HEK293 (cell line): ENCODE results near the gene DHX16.
A peak's percentile ranks its signal among the peaks of the same experiment; 100 is the strongest.

Experiments used
- BCL11A ChIP-seq: fragments of 450-650 bp; formaldehyde crosslinking; IDR thresholded peaks from 2 replicates; pipeline ENCODE4 v1.5.1; 2016; ENCODE audit warnings: low read depth, missing biosample characterization, missing genetic modification characterization
- MEIS1 ChIP-seq: sonication (generic); formaldehyde crosslinking; IDR thresholded peaks from 2 replicates; pipeline ENCODE4 v1.8.1; 2022; ENCODE audit warnings: missing genetic modification reagents, mild to moderate bottlenecking, borderline replicate concordance
- SCRT1 ChIP-seq: fragments of 450-650 bp; formaldehyde crosslinking; IDR thresholded peaks from 2 replicates; pipeline ENCODE4 v1.5.1; 2016; ENCODE audit warnings: missing biosample characterization, missing genetic modification characterization, borderline replicate concordance
- WT1 ChIP-seq: fragments of 450-650 bp; formaldehyde crosslinking; IDR thresholded peaks from 2 replicates; pipeline ENCODE4 v1.5.1; 2016; ENCODE audit warnings: missing biosample characterization, missing genetic modification characterization
- ZFP3 ChIP-seq: fragments of 450-650 bp; formaldehyde crosslinking; IDR thresholded peaks from 2 replicates; pipeline ENCODE4 v1.5.1; 2016; ENCODE audit warnings: low read depth, missing biosample characterization, missing genetic modification characterization
- ZNF138 ChIP-seq: fragments of 450-650 bp; formaldehyde crosslinking; IDR thresholded peaks from 2 replicates; pipeline ENCODE4 v1.5.1; 2016; ENCODE audit warnings: missing biosample characterization, missing genetic modification characterization, borderline replicate concordance
- ZNF140 ChIP-seq: fragments of 450-650 bp; formaldehyde crosslinking; IDR thresholded peaks from 2 replicates; pipeline ENCODE4 v1.5.1; 2016; ENCODE audit warnings: missing biosample characterization, missing genetic modification characterization
- ZNF2 ChIP-seq: fragments of 450-650 bp; formaldehyde crosslinking; IDR thresholded peaks from 2 replicates; pipeline ENCODE4 v1.5.1; 2016; ENCODE audit warnings: missing biosample characterization, missing genetic modification characterization
- ZNF248 ChIP-seq: fragments of 450-650 bp; formaldehyde crosslinking; IDR thresholded peaks from 2 replicates; pipeline ENCODE4 v1.5.1; 2017; ENCODE audit warnings: missing biosample characterization, missing genetic modification characterization
- ZNF302 ChIP-seq: fragments of 450-650 bp; formaldehyde crosslinking; IDR thresholded peaks from 2 replicates; pipeline ENCODE4 v1.5.1; 2016; ENCODE audit warnings: missing biosample characterization, missing genetic modification characterization, low read depth
- ZNF37A ChIP-seq: fragments of 450-650 bp; IDR thresholded peaks from 2 replicates; pipeline ENCODE4 v1.5.1; 2018; ENCODE audit warnings: missing biosample characterization, missing genetic modification characterization
- ZNF48 ChIP-seq: fragments of 450-650 bp; formaldehyde crosslinking; IDR thresholded peaks from 2 replicates; pipeline ENCODE4 v1.5.1; 2016; ENCODE audit warnings: missing biosample characterization, missing genetic modification characterization
- ZNF549 ChIP-seq: fragments of 450-650 bp; IDR thresholded peaks from 2 replicates; pipeline ENCODE4 v1.5.1; 2018; ENCODE audit warnings: missing biosample characterization, missing genetic modification characterization, mild to moderate bottlenecking, inconsistent platforms, moderate library complexity
- ZNF560 ChIP-seq: fragments of 450-650 bp; formaldehyde crosslinking; IDR thresholded peaks from 2 replicates; pipeline ENCODE4 v1.5.1; 2017; ENCODE audit warnings: missing biosample characterization, missing genetic modification characterization, borderline replicate concordance
- ZNF585B ChIP-seq: fragments of 450-650 bp; formaldehyde crosslinking; IDR thresholded peaks from 2 replicates; pipeline ENCODE4 v1.5.1; 2016; ENCODE audit warnings: missing biosample characterization, missing genetic modification characterization
- ZNF610 ChIP-seq: fragments of 450-650 bp; formaldehyde crosslinking; IDR thresholded peaks from 2 replicates; pipeline ENCODE4 v1.5.1; 2016; ENCODE audit warnings: missing biosample characterization, missing genetic modification characterization, borderline replicate concordance
- ZNF626 ChIP-seq: fragments of 450-650 bp; sonication (Bioruptor Pico); formaldehyde crosslinking; IDR thresholded peaks from 2 replicates; pipeline ENCODE4 v1.5.1; 2018; ENCODE audit warnings: missing biosample characterization, missing genetic modification characterization, inconsistent platforms
- ZNF629 ChIP-seq: fragments of 450-650 bp; formaldehyde crosslinking; IDR thresholded peaks from 2 replicates; pipeline ENCODE4 v1.5.1; 2017; ENCODE audit warnings: missing biosample characterization, missing genetic modification characterization
- ZNF837 ChIP-seq: fragments of 450-650 bp; formaldehyde crosslinking; IDR thresholded peaks from 2 replicates; pipeline ENCODE4 v1.5.1; 2016; ENCODE audit warnings: missing biosample characterization, missing genetic modification characterization
- TF ChIP-seq, protein P1 (sequence below): fragments of 450-650 bp; formaldehyde crosslinking; IDR thresholded peaks from 2 replicates; pipeline ENCODE4 v1.5.1; 2016; ENCODE audit warnings: missing biosample characterization, missing genetic modification characterization
- TF ChIP-seq, protein P2 (sequence below): fragments of 450-650 bp; formaldehyde crosslinking; IDR thresholded peaks from 2 replicates; pipeline ENCODE4 v1.5.1; 2016; ENCODE audit warnings: missing biosample characterization, missing genetic modification characterization
- TF ChIP-seq, protein P3 (sequence below): fragments of 450-650 bp; formaldehyde crosslinking; IDR thresholded peaks from 2 replicates; pipeline ENCODE4; 2016; ENCODE audit warnings: missing biosample characterization, missing genetic modification characterization
- TF ChIP-seq, protein P4 (sequence below): fragments of 450-650 bp; formaldehyde crosslinking; IDR thresholded peaks from 2 replicates; pipeline ENCODE4 v1.5.1; 2016; ENCODE audit warnings: missing biosample characterization, missing genetic modification characterization
- TF ChIP-seq, protein P5 (sequence below): fragments of 450-650 bp; IDR thresholded peaks from 2 replicates; pipeline ENCODE4 v1.5.1; 2018; ENCODE audit warnings: missing biosample characterization, missing genetic modification characterization
- TF ChIP-seq, protein P6 (sequence below): fragments of 450-650 bp; formaldehyde crosslinking; IDR thresholded peaks from 2 replicates; pipeline ENCODE4 v1.5.1; 2016; ENCODE audit warnings: missing biosample characterization, missing genetic modification characterization

DHX16 gene

DNA sequence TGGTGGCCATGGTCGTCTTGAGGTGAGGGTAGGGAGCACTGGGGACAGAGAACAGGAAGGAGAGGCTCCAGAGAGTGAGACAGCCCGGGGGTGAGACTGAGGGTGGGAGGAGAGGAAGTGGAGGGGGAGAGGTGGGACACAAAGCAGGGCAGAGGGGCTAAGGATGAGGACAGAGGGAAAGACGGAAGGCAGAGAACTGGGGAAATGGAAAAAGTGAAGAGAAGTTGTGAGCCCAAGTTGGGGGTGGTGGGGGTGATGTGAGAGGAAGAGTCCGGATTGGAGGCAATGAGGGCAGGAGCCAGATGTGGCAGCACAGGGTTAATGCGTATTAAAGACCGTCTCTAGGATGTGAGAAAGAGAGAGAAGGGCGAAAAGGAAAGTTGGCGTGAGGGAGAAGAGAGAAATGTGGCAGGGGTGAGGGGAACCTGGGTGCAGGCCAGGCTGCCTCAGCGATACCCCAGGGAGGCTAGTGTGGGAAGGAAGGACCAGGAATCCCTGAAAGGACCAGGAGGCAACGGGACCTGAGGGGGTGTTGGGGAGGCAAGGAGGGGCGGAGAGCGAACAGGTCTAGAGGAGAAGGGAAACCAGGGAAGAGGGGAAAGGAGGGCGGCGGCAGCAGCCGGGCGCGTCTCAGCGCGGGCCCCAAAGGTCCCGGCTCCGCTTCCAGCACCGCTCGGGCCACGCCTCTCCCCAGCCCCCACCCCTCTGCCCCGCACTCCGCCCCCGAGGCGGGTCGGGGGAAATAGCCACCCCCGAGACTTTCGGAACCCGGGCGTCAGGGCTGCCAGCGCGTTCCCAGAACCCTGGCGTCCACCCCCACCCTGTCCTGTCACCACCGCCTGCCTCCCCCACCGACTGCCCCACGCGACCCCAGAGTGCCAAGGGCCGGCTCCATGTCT, 13.5 kb upstream of the DHX16 start, which contains the start of gene PPP1R18 (continued):
- TF ChIP-seq, protein P1, sequence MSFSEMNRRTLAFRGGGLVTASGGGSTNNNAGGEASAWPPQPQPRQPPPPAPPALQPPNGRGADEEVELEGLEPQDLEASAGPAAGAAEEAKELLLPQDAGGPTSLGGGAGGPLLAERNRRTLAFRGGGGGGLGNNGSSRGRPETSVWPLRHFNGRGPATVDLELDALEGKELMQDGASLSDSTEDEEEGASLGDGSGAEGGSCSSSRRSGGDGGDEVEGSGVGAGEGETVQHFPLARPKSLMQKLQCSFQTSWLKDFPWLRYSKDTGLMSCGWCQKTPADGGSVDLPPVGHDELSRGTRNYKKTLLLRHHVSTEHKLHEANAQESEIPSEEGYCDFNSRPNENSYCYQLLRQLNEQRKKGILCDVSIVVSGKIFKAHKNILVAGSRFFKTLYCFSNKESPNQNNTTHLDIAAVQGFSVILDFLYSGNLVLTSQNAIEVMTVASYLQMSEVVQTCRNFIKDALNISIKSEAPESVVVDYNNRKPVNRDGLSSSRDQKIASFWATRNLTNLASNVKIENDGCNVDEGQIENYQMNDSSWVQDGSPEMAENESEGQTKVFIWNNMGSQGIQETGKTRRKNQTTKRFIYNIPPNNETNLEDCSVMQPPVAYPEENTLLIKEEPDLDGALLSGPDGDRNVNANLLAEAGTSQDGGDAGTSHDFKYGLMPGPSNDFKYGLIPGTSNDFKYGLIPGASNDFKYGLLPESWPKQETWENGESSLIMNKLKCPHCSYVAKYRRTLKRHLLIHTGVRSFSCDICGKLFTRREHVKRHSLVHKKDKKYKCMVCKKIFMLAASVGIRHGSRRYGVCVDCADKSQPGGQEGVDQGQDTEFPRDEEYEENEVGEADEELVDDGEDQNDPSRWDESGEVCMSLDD (tag by site-specific recombination), result 0 out of 2 replicates have a peak, but pooled peaks have one; percentile 13
- TF ChIP-seq, protein P2, sequence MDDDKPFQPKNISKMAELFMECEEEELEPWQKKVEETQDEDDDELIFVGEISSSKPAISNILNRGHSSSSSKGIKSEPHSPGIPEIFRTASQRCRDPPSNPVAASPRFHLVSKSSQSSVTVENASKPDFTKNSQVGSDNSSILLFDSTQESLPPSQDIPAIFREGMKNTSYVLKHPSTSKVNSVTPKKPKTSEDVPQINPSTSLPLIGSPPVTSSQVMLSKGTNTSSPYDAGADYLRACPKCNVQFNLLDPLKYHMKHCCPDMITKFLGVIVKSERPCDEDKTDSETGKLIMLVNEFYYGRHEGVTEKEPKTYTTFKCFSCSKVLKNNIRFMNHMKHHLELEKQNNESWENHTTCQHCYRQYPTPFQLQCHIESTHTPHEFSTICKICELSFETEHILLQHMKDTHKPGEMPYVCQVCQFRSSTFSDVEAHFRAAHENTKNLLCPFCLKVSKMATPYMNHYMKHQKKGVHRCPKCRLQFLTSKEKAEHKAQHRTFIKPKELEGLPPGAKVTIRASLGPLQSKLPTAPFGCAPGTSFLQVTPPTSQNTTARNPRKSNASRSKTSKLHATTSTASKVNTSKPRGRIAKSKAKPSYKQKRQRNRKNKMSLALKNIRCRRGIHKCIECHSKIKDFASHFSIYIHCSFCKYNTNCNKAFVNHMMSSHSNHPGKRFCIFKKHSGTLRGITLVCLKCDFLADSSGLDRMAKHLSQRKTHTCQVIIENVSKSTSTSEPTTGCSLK (tag by site-specific recombination), result no peak
- TF ChIP-seq ZNF2 (tag by site-specific recombination), result peak; percentile 26; the same call in 1 of the 2 replicates
- TF ChIP-seq, protein P3, sequence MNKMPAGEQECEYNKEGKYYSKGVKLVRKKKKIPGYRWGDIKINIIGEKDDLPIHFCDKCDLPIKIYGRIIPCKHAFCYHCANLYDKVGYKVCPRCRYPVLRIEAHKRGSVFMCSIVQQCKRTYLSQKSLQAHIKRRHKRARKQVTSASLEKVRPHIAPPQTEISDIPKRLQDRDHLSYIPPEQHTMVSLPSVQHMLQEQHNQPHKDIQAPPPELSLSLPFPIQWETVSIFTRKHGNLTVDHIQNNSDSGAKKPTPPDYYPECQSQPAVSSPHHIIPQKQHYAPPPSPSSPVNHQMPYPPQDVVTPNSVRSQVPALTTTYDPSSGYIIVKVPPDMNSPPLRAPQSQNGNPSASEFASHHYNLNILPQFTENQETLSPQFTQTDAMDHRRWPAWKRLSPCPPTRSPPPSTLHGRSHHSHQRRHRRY (tag by site-specific recombination), result peak; percentile 53; the same call in 1 of the 2 replicates
- TF ChIP-seq ZNF248, result no peak
- TF ChIP-seq ZNF37A, result no peak
- TF ChIP-seq ZNF626 (tag by site-specific recombination), result no peak
- no peak for TF ChIP-seq ZNF610
- no peak for TF ChIP-seq ZNF48 (tag by site-specific recombination)
- no peak for TF ChIP-seq ZNF140
- no peak for TF ChIP-seq ZNF560 (tag by site-specific recombination)
- no peak for TF ChIP-seq ZNF585B
- no peak for TF ChIP-seq SCRT1 (tag by site-specific recombination)
- no peak for TF ChIP-seq MEIS1 (CRISPR knock-in tag)
- no peak for TF ChIP-seq ZNF629 (tag by site-specific recombination)
- TF ChIP-seq WT1 (tag by site-specific recombination), result no peak
- TF ChIP-seq ZNF837 (tag by site-specific recombination), result no peak
- no peak for TF ChIP-seq ZNF549 (tag by site-specific recombination)
- no peak for TF ChIP-seq ZNF302 (tag by site-specific recombination)
- TF ChIP-seq, protein P4, sequence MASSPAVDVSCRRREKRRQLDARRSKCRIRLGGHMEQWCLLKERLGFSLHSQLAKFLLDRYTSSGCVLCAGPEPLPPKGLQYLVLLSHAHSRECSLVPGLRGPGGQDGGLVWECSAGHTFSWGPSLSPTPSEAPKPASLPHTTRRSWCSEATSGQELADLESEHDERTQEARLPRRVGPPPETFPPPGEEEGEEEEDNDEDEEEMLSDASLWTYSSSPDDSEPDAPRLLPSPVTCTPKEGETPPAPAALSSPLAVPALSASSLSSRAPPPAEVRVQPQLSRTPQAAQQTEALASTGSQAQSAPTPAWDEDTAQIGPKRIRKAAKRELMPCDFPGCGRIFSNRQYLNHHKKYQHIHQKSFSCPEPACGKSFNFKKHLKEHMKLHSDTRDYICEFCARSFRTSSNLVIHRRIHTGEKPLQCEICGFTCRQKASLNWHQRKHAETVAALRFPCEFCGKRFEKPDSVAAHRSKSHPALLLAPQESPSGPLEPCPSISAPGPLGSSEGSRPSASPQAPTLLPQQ, result peak; percentile 52; the same call in 1 of the 2 replicates
- no peak for TF ChIP-seq ZNF138
- TF ChIP-seq, protein P5, sequence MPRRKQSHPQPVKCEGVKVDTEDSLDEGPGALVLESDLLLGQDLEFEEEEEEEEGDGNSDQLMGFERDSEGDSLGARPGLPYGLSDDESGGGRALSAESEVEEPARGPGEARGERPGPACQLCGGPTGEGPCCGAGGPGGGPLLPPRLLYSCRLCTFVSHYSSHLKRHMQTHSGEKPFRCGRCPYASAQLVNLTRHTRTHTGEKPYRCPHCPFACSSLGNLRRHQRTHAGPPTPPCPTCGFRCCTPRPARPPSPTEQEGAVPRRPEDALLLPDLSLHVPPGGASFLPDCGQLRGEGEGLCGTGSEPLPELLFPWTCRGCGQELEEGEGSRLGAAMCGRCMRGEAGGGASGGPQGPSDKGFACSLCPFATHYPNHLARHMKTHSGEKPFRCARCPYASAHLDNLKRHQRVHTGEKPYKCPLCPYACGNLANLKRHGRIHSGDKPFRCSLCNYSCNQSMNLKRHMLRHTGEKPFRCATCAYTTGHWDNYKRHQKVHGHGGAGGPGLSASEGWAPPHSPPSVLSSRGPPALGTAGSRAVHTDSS (tag by site-specific recombination), result no peak
- TF ChIP-seq, protein P6, sequence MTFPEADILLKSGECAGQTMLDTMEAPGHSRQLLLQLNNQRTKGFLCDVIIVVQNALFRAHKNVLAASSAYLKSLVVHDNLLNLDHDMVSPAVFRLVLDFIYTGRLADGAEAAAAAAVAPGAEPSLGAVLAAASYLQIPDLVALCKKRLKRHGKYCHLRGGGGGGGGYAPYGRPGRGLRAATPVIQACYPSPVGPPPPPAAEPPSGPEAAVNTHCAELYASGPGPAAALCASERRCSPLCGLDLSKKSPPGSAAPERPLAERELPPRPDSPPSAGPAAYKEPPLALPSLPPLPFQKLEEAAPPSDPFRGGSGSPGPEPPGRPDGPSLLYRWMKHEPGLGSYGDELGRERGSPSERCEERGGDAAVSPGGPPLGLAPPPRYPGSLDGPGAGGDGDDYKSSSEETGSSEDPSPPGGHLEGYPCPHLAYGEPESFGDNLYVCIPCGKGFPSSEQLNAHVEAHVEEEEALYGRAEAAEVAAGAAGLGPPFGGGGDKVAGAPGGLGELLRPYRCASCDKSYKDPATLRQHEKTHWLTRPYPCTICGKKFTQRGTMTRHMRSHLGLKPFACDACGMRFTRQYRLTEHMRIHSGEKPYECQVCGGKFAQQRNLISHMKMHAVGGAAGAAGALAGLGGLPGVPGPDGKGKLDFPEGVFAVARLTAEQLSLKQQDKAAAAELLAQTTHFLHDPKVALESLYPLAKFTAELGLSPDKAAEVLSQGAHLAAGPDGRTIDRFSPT (tag by site-specific recombination), result 0 out of 2 replicates have a peak, but pooled peaks have one; percentile 9
- TF ChIP-seq ZFP3 (tag by site-specific recombination), result no peak
- TF ChIP-seq BCL11A (tag by site-specific recombination), result no peak
